Measurements from ENCODE around the gene KRTAP2-1.
"Not testable (repeated sequence)": the region's sequence is repeated elsewhere in the genome, so short reads cannot be mapped to it uniquely, and the experiment has no call there.

KRTAP2-1 gene

GRCh38 chr17:41065829-41066624 lies 18.9 kb upstream of the KRTAP2-1 start, which contains the start of gene KRTAP2-4:
KRTAP2-4 (minus strand) TSS chr17:41065879; CDS start chr17:41065845, 34 bp downstream.
- Histone ChIP-seq H3K4me1 (ENCODE audit: control insufficient read depth, low read depth, low read length) (no peaks in the 10 kb centered on the region), H3K36me3 (ENCODE audit: control insufficient read depth, low read depth, low read length) (no peaks in the 10 kb centered on the region), H3K4me3 (ENCODE audit: low read length) (no peak within 1 kb of the TSS), H3K9ac (ENCODE audit: low read length) (no peak within 1 kb of the TSS), H3K9me3 (ENCODE audit: control insufficient read depth, low read depth, low read length) (no peaks in the 10 kb centered on the region), H3K27me3 (ENCODE audit: control insufficient read depth, insufficient read depth, low read length) (no peaks in the 10 kb centered on the region), H3K27ac (ENCODE audit: low read length) (no peak within 1 kb of the TSS)

DNA sequence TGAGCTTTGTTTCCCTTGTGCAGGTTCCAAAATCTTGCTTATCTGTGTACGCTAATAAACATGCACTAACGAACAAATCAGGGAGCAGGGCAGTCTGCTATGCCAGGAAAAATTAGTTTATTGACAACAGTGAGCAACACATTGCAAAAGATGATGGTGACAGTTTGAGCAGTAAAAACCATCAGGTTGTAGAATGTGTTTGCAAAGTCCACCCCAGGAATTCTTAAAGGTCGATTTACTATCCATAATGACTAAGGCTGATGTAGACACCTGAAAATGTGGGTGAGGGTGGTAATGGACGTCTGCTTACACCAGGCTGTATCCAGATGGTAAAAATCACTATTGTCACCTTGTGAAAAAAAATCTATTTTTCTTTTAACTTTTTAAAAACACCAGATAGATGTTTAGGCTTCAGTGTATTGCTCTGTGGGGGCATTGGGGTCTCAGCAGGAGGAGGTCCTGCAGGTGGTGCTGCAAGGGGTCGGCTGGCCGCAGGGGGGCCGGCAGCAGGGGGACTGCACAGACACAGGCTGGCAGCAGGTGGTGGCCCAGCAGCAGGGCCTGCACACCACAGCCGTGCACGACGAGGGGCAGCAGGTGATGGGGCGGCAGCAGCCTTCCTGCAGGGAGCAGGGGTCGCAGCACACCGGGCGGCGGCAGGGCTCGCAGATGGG lies 18.0 kb upstream of the KRTAP2-1 start:
- not testable (repeated sequence) for H3K9me3 ChIP-seq (ENCODE audit: control insufficient read depth, low read depth, low read length); H3K27me3 ChIP-seq (ENCODE audit: control insufficient read depth, insufficient read depth, low read length); H3K4me3 ChIP-seq (ENCODE audit: low read length); H3K36me3 ChIP-seq (ENCODE audit: control insufficient read depth, low read depth, low read length); H3K27ac ChIP-seq (ENCODE audit: low read length); H3K4me1 ChIP-seq (ENCODE audit: control insufficient read depth, low read depth, low read length); H3K9ac ChIP-seq (ENCODE audit: low read length)

DNA sequence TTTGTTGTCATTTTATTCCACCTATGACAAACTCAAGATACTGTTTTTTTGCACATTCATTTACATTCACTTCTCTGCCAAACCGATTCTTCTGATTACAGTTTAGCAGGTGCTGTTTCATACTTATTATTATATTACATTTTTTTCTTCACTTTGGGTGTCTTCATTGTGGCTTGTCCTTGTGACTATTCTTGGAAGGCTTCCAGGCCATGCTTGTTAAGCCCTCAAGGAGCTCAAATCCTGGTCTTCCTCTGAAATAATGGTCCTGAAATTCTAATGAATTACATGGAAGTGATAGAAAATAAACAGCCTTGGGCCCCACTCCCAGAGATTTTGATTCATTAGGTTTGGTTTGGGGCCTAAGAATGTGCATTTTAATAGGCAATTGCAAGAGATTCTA lies 17.2 kb upstream of the KRTAP2-1 start:
- no peak overlapping the region for H3K27ac ChIP-seq (ENCODE audit: low read length)
- no peaks in the 10 kb centered on the region for H3K27me3 ChIP-seq (ENCODE audit: control insufficient read depth, insufficient read depth, low read length)
- H3K36me3 ChIP-seq (ENCODE audit: control insufficient read depth, low read depth, low read length): no peaks in the 10 kb centered on the region
- no peak overlapping the region for H3K4me3 ChIP-seq (ENCODE audit: low read length)
- no peaks in the 10 kb centered on the region for H3K9me3 ChIP-seq (ENCODE audit: control insufficient read depth, low read depth, low read length)
- no peak overlapping the region for H3K9ac ChIP-seq (ENCODE audit: low read length)
- H3K4me1 ChIP-seq (ENCODE audit: control insufficient read depth, low read depth, low read length): peaks cover 1% of the 10 kb centered on the region

DNA sequence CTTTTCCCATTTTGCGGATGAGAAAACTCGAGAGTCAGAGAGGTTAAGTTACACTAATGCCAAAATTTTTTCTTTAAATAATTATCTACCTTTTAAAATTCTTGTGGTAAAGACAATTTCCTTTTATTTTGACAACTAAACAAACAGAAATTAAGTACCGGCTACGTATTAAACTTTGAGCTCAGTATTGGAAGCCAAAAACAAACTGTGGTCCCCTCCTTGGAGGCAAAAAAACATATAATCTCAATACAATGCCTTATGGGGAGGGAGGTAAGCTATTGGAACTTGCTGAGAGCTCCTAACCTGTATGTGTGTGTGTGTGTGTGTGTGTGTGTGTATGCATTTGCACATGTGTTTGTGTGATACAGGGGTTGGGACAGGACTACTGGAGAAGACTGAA lies 16.3 kb upstream of the KRTAP2-1 start:
- Histone ChIP-seq H3K27me3 (ENCODE audit: control insufficient read depth, insufficient read depth, low read length) (no peaks in the 10 kb centered on the region), H3K36me3 (ENCODE audit: control insufficient read depth, low read depth, low read length) (no peaks in the 10 kb centered on the region), H3K4me3 (ENCODE audit: low read length) (no peak overlapping the region), H3K4me1 (ENCODE audit: control insufficient read depth, low read depth, low read length) (peaks cover 3% of the 10 kb centered on the region), H3K9ac (ENCODE audit: low read length) (no peak overlapping the region), H3K27ac (ENCODE audit: low read length) (no peak overlapping the region), H3K9me3 (ENCODE audit: control insufficient read depth, low read depth, low read length) (no peaks in the 10 kb centered on the region)

GRCh38 chr17:41061964-41062363 lies 14.8 kb upstream of the KRTAP2-1 start:
- H3K4me1 ChIP-seq (ENCODE audit: control insufficient read depth, low read depth, low read length): peaks cover 3% of the 10 kb centered on the region
- no peaks in the 10 kb centered on the region for H3K27me3 ChIP-seq (ENCODE audit: control insufficient read depth, insufficient read depth, low read length)
- H3K4me3 ChIP-seq (ENCODE audit: low read length): no peak overlapping the region
- H3K36me3 ChIP-seq (ENCODE audit: control insufficient read depth, low read depth, low read length): no peaks in the 10 kb centered on the region
- H3K27ac ChIP-seq (ENCODE audit: low read length): no peak overlapping the region
- H3K9ac ChIP-seq (ENCODE audit: low read length): no peak overlapping the region
- no peaks in the 10 kb centered on the region for H3K9me3 ChIP-seq (ENCODE audit: control insufficient read depth, low read depth, low read length)

DNA sequence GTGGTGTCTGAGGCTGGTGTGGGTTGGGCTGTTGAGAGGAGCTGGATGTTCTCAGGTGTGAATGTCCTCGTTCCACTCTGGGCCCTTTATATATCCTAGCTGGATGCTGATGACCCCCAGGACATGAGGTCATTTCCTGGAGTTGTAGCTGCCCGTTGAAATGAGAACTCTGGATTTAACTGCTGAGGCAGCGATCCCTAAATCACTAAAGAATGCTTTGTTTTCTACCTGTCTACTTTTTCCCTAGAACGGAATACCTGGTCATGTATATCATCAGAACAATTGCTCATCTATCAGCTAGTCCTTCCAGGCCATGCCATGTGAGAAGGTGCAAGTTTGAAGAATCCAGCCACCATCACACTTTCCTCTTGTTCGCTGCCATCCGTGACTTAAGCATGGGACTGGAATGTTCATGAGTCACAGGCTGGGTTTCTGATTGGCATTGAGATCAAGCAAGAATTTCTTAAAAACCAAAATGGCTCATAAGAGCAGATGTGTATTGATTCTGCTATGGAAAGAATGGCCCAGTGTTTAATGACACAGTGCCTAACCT lies 13.0 kb upstream of the KRTAP2-1 start, which contains the start of gene KRTAP2-3:
Gene KRTAP2-3, minus strand, starts transcription at position 63 of the 553 bp plus-strand sequence. CDS start 64 bp downstream, outside the sequence.
- Histone ChIP-seq H3K27ac (ENCODE audit: low read length) (no peak within 1 kb of the TSS), H3K4me1 (ENCODE audit: control insufficient read depth, low read depth, low read length) (peaks cover 3% of the 10 kb centered on the region), H3K9me3 (ENCODE audit: control insufficient read depth, low read depth, low read length) (no peaks in the 10 kb centered on the region), H3K27me3 (ENCODE audit: control insufficient read depth, insufficient read depth, low read length) (no peaks in the 10 kb centered on the region), H3K9ac (ENCODE audit: low read length) (no peak within 1 kb of the TSS), H3K36me3 (ENCODE audit: control insufficient read depth, low read depth, low read length) (no peaks in the 10 kb centered on the region), H3K4me3 (ENCODE audit: low read length) (no peak within 1 kb of the TSS)

DNA sequence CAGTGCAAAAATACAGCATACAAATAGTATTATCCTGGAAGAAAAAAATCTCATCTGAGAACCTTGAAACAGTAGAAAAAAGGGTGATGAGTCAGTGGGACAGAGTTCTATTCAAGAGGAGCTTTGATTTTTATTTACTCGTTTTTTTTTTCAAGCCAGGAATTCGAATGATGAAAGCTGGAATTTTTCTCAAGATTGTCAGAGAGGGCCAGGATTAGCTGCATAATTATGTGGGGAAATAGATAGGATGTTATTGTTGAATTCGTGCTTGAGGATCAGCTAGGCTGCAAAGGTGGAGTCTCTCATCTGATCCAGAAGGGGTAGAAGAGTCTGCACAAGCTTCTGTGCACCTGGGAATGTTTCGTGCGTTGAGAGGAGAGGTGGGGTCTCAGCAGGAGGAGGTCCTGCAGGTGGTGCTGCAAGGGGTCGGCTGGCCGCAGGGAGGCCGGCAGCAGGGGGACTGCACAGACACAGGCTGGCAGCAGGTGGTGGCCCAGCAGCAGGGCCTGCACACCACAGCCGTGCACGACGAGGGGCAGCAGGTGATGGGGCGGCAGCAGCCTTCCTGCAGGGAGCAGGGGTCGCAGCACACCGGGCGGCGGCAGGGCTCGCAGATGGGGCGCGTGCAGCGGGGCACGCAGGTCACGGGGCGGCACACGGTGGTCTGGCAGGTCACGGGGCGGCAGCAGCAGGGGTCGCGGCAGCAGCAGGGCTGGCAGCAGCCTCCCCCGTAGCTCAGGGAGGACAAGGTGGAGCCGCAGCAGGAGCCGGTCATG lies 12.3 kb upstream of the KRTAP2-1 start:
- H3K27me3 ChIP-seq (ENCODE audit: control insufficient read depth, insufficient read depth, low read length); H3K4me1 ChIP-seq (ENCODE audit: control insufficient read depth, low read depth, low read length); H3K9ac ChIP-seq (ENCODE audit: low read length); H3K36me3 ChIP-seq (ENCODE audit: control insufficient read depth, low read depth, low read length); H3K4me3 ChIP-seq (ENCODE audit: low read length); H3K9me3 ChIP-seq (ENCODE audit: control insufficient read depth, low read depth, low read length); H3K27ac ChIP-seq (ENCODE audit: low read length): not testable (repeated sequence)

DNA sequence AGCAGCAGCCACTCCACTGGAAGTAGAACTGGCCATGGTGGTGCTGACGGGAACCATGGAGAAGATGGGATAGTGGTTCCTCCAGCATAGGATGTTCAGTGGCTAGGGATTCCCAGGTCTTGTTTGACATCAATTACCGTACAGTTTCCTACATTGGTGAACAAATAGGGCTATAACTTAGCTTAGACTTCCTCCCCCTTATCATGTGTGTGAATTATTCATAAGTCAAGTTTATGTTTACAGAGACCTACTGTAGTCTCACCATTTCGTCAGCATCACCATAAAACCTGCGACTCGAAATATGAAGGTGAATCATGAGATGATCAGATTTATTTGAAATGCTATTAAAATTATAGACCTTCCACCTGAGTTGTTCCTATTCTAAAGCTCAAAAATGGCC lies 11.6 kb upstream of the KRTAP2-1 start:
- no peak overlapping the region for H3K27ac ChIP-seq (ENCODE audit: low read length)
- H3K4me3 ChIP-seq (ENCODE audit: low read length): no peak overlapping the region
- H3K9ac ChIP-seq (ENCODE audit: low read length): no peak overlapping the region
- no peaks in the 10 kb centered on the region for H3K27me3 ChIP-seq (ENCODE audit: control insufficient read depth, insufficient read depth, low read length)
- no peaks in the 10 kb centered on the region for H3K36me3 ChIP-seq (ENCODE audit: control insufficient read depth, low read depth, low read length)
- no peaks in the 10 kb centered on the region for H3K9me3 ChIP-seq (ENCODE audit: control insufficient read depth, low read depth, low read length)
- peaks cover 3% of the 10 kb centered on the region for H3K4me1 ChIP-seq (ENCODE audit: control insufficient read depth, low read depth, low read length)

- peaks cover 3% of the 10 kb centered on the region for H3K4me1 ChIP-seq (ENCODE audit: control insufficient read depth, low read depth, low read length)
- no peak overlapping the region for H3K9ac ChIP-seq (ENCODE audit: low read length)
- H3K9me3 ChIP-seq (ENCODE audit: control insufficient read depth, low read depth, low read length): no peaks in the 10 kb centered on the region
- H3K36me3 ChIP-seq (ENCODE audit: control insufficient read depth, low read depth, low read length): no peaks in the 10 kb centered on the region
- no peak overlapping the region for H3K27ac ChIP-seq (ENCODE audit: low read length)
- no peak overlapping the region for H3K4me3 ChIP-seq (ENCODE audit: low read length)
- H3K27me3 ChIP-seq (ENCODE audit: control insufficient read depth, insufficient read depth, low read length): no peaks in the 10 kb centered on the region
These were observed 10.4 kb upstream of the KRTAP2-1 start for GRCh38 chr17:41057547-41057946.

DNA sequence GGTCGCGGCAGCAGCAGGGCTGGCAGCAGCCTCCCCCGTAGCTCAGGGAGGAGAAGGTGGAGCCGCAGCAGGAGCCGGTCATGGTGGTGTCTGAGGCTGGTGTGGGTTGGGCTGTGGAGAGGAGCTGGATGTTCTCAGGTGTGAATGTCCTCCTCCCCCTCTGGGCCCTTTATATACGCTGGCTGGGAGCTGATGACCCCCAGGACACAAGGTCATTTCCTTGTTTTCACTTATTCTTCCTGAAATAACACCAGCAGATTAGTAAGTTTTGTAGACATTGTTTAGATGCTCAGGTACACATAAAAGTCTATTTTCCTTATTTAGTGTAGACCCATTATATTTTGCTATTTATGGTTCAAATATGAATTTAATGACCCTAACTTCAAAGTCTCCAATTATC lies 8.0 kb upstream of the KRTAP2-1 start, which contains the start of gene KRTAP2-2:
Gene KRTAP2-2, minus strand, starts transcription at position 101 of the 400 bp plus-strand sequence. Its CDS starts 19 bp downstream, at position 82.
- H3K27me3 ChIP-seq (ENCODE audit: control insufficient read depth, insufficient read depth, low read length); H3K27ac ChIP-seq (ENCODE audit: low read length); H3K9ac ChIP-seq (ENCODE audit: low read length); H3K9me3 ChIP-seq (ENCODE audit: control insufficient read depth, low read depth, low read length); H3K4me1 ChIP-seq (ENCODE audit: control insufficient read depth, low read depth, low read length); H3K36me3 ChIP-seq (ENCODE audit: control insufficient read depth, low read depth, low read length); H3K4me3 ChIP-seq (ENCODE audit: low read length): not testable (repeated sequence)

- not testable (repeated sequence) for H3K9me3 ChIP-seq (ENCODE audit: control insufficient read depth, low read depth, low read length); H3K4me3 ChIP-seq (ENCODE audit: low read length); H3K36me3 ChIP-seq (ENCODE audit: control insufficient read depth, low read depth, low read length); H3K4me1 ChIP-seq (ENCODE audit: control insufficient read depth, low read depth, low read length); H3K27me3 ChIP-seq (ENCODE audit: control insufficient read depth, insufficient read depth, low read length); H3K9ac ChIP-seq (ENCODE audit: low read length); H3K27ac ChIP-seq (ENCODE audit: low read length)
These were observed 7.4 kb upstream of the KRTAP2-1 start for GRCh38 chr17:41054556-41054955.

Measured in iPS-18a (cell line).